ENCODE measurements around the gene SLC12A6.

DNA sequence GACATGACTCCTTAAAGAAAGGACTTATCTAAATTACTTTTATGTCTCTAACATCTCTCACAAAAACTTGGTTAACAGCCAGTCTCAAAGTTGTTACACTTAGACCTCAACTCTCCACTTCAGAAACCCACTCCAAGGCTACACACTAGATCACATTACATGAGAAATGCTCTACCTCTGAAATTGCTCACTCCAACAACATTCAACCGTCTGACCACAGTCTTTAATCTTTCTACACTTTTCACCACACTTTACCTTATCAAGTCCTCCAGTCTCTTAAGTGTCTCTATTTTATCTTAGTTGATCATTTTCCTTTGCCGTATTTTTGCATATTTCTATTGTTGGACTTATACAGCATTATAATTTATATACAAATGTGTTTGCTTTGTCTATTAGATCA is 5.8 kb downstream of the SLC12A6 start:
- TF ChIP-seq EP300 (IDR thresholded peaks at IDR 0.05) (no peak), POLR2A (IDR thresholded peaks at IDR 0.05; ENCODE audit: low read length) (no peak), RAD21 (conservative IDR thresholded peaks at IDR 0.05 in 1 of 2, IDR thresholded peaks at IDR 0.05 in 1 of 2) (no peak), NPAS2 (CRISPR knock-in tag; IDR thresholded peaks at IDR 0.05; ENCODE audit: borderline replicate concordance) (no peak), NFE2L2 (conservative IDR thresholded peaks at IDR 0.05; ENCODE audit: low read length) (no peak), JUN (IDR thresholded peaks at IDR 0.05) (no peak), MAFK (IDR thresholded peaks at IDR 0.05; ENCODE audit: partially characterized antibody) (no peak), HDAC2 (IDR thresholded peaks at IDR 0.05) (no peak), CHD2 (IDR thresholded peaks at IDR 0.05; ENCODE audit: low read length, partially characterized antibody) (no peak), EHMT2 (IDR thresholded peaks at IDR 0.05; ENCODE audit: low read depth) (no peak)
- TF ChIP-seq, protein P1, sequence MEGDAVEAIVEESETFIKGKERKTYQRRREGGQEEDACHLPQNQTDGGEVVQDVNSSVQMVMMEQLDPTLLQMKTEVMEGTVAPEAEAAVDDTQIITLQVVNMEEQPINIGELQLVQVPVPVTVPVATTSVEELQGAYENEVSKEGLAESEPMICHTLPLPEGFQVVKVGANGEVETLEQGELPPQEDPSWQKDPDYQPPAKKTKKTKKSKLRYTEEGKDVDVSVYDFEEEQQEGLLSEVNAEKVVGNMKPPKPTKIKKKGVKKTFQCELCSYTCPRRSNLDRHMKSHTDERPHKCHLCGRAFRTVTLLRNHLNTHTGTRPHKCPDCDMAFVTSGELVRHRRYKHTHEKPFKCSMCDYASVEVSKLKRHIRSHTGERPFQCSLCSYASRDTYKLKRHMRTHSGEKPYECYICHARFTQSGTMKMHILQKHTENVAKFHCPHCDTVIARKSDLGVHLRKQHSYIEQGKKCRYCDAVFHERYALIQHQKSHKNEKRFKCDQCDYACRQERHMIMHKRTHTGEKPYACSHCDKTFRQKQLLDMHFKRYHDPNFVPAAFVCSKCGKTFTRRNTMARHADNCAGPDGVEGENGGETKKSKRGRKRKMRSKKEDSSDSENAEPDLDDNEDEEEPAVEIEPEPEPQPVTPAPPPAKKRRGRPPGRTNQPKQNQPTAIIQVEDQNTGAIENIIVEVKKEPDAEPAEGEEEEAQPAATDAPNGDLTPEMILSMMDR (IDR thresholded peaks at IDR 0.05), result no peak
- TF ChIP-seq, protein P2, sequence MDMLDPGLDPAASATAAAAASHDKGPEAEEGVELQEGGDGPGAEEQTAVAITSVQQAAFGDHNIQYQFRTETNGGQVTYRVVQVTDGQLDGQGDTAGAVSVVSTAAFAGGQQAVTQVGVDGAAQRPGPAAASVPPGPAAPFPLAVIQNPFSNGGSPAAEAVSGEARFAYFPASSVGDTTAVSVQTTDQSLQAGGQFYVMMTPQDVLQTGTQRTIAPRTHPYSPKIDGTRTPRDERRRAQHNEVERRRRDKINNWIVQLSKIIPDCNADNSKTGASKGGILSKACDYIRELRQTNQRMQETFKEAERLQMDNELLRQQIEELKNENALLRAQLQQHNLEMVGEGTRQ (IDR thresholded peaks at IDR 0.05), result no peak
- TF ChIP-seq, protein P3, sequence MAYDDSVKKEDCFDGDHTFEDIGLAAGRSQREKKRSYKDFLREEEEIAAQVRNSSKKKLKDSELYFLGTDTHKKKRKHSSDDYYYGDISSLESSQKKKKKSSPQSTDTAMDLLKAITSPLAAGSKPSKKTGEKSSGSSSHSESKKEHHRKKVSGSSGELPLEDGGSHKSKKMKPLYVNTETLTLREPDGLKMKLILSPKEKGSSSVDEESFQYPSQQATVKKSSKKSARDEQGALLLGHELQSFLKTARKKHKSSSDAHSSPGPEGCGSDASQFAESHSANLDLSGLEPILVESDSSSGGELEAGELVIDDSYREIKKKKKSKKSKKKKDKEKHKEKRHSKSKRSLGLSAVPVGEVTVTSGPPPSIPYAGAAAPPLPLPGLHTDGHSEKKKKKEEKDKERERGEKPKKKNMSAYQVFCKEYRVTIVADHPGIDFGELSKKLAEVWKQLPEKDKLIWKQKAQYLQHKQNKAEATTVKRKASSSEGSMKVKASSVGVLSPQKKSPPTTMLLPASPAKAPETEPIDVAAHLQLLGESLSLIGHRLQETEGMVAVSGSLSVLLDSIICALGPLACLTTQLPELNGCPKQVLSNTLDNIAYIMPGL (CRISPR knock-in tag; IDR thresholded peaks at IDR 0.05; ENCODE audit: borderline replicate concordance), result no peak
